HUES64 (cell line): ENCODE results near the gene KLK12.
"Not testable (repeated sequence)": the region's sequence is repeated elsewhere in the genome, so short reads cannot be mapped to it uniquely, and the experiment has no call there.

ENCODE experiments used
- H3K27ac ChIP-seq: 2 replicates; pipeline ENCODE4 v1.7.0; 2013; ENCODE audit warnings: low read depth, low read length, inconsistent platforms
- H3K27me3 ChIP-seq: 2 replicates; pipeline ENCODE4 v1.6.1; 2013; ENCODE audit warnings: mild to moderate bottlenecking, low read length; ENCODE audit not compliant: insufficient read depth
- H3K36me3 ChIP-seq: 2 replicates; pipeline ENCODE4 v1.6.1; 2013; ENCODE audit warnings: mild to moderate bottlenecking, low read length; ENCODE audit not compliant: insufficient read depth
- H3K4me1 ChIP-seq: 2 replicates; pipeline ENCODE4 v1.6.1; 2013; ENCODE audit warnings: mild to moderate bottlenecking, low read length, moderate library complexity; ENCODE audit not compliant: insufficient read depth
- H3K4me3 ChIP-seq: 2 replicates; pipeline ENCODE4 v1.5.1; 2013; ENCODE audit warnings: mild to moderate bottlenecking, low read length, moderate library complexity
- H3K9ac ChIP-seq: 2 replicates; pipeline ENCODE4 v1.6.1; 2013; ENCODE audit warnings: mild to moderate bottlenecking, low read depth, low read length
- H3K9me3 ChIP-seq: 2 replicates; pipeline ENCODE4 v1.6.1; 2013; ENCODE audit warnings: low read depth, low read length; ENCODE audit not compliant: insufficient read depth
- WGBS: fragments of 150-250, 120-280 bp; methylation state at CpG from one replicate; pipeline ENCODE4 v1.1.7; 2013; ENCODE audit warnings: missing lambda C conversion rate; 5-methylcytosine and 5-hydroxymethylcytosine counted together

The KLK12 gene

GRCh38 chr19:51001515-51001914, 33.3 kb downstream of the KLK12 start, which contains the start of gene KLK8:
Gene KLK8, minus strand, starts transcription at chr19:51001604. Its CDS starts 437 bp downstream, at chr19:51001167.
- Histone ChIP-seq H3K36me3 (no peaks in the 10 kb centered on the region), H3K27me3 (peaks cover 3% of the 10 kb centered on the region; the same call in 1 of the 2 replicates), H3K9me3 (no peaks in the 10 kb centered on the region), H3K4me3 (peak within 1 kb of the TSS; percentile 29; the same call in 1 of the 2 replicates), H3K9ac (peak within 1 kb of the TSS; percentile 22; the same call in 1 of the 2 replicates), H3K4me1 (no peaks in the 10 kb centered on the region), H3K27ac (no peak within 1 kb of the TSS)
- WGBS: 58% methylated on average over 6 of the region's 7 CpGs

- H3K9ac ChIP-seq: peak overlapping the region; percentile 22; the same call in 1 of the 2 replicates
- no peaks in the 10 kb centered on the region for H3K9me3 ChIP-seq
- peaks cover 3% of the 10 kb centered on the region; the same call in 1 of the 2 replicates for H3K27me3 ChIP-seq
- H3K4me1 ChIP-seq: no peaks in the 10 kb centered on the region
- peak overlapping the region; percentile 15; the same call in 1 of the 2 replicates for H3K4me3 ChIP-seq
- no peak overlapping the region for H3K27ac ChIP-seq
- no peaks in the 10 kb centered on the region for H3K36me3 ChIP-seq
- 55% methylated on average over 16 of the region's 16 CpGs for WGBS
These were observed 33.8 kb downstream of the KLK12 start for GRCh38 chr19:51000981-51001380.

GRCh38 chr19:51000426-51000825, 34.4 kb downstream of the KLK12 start:
- H3K9ac ChIP-seq: peak overlapping the region; percentile 22; the same call in 1 of the 2 replicates
- H3K4me3 ChIP-seq: peak overlapping the region; percentile 15; the same call in 1 of the 2 replicates
- WGBS: 96% methylated on average over 10 of the region's 10 CpGs
- H3K27me3 ChIP-seq: peaks cover 3% of the 10 kb centered on the region; the same call in 1 of the 2 replicates
- no peaks in the 10 kb centered on the region for H3K36me3 ChIP-seq
- H3K27ac ChIP-seq: no peak overlapping the region
- no peaks in the 10 kb centered on the region for H3K4me1 ChIP-seq
- H3K9me3 ChIP-seq: no peaks in the 10 kb centered on the region

- Histone ChIP-seq H3K9ac (no peak overlapping the region), H3K4me3 (no peak overlapping the region), H3K27me3 (peaks cover 3% of the 10 kb centered on the region; the same call in 1 of the 2 replicates), H3K4me1 (no peaks in the 10 kb centered on the region), H3K9me3 (no peaks in the 10 kb centered on the region), H3K27ac (no peak overlapping the region), H3K36me3 (no peaks in the 10 kb centered on the region)
- 93% methylated on average over 4 of the region's 4 CpGs for WGBS
These were observed 36.1 kb downstream of the KLK12 start for GRCh38 chr19:50998686-50999085.

- WGBS: 80% methylated on average over 4 of the region's 5 CpGs
- H3K27me3 ChIP-seq: peaks cover 3% of the 10 kb centered on the region; the same call in 1 of the 2 replicates
These were observed 36.7 kb downstream of the KLK12 start for GRCh38 chr19:50998061-50998460.

GRCh38 chr19:50994129-50994528, 40.7 kb downstream of the KLK12 start:
- Histone ChIP-seq H3K4me3 (no peak overlapping the region), H3K27me3 (0 out of 2 replicates have a peak, but pooled peaks cover 3% of the 10 kb centered on the region), H3K9ac (no peak overlapping the region), H3K27ac (no peak overlapping the region), H3K36me3 (no peaks in the 10 kb centered on the region), H3K9me3 (no peaks in the 10 kb centered on the region), H3K4me1 (no peaks in the 10 kb centered on the region)
- WGBS: 82% methylated on average over 2 of the region's 2 CpGs

More at GRCh38 chr19:50998061-50998460, 36.7 kb downstream of the KLK12 start:
- Histone ChIP-seq H3K9me3 (no peaks in the 10 kb centered on the region), H3K4me1 (no peaks in the 10 kb centered on the region), H3K27ac (no peak overlapping the region), H3K4me3 (no peak overlapping the region), H3K9ac (no peak overlapping the region), H3K36me3 (no peaks in the 10 kb centered on the region)

GRCh38 chr19:50992666-50993035, 42.2 kb downstream of the KLK12 start:
- H3K27me3 ChIP-seq: peaks cover 4% of the 10 kb centered on the region; the same call in 1 of the 2 replicates
- H3K4me3 ChIP-seq: no peak overlapping the region
- WGBS: 84% methylated on average over 2 of the region's 2 CpGs
- no peak overlapping the region for H3K9ac ChIP-seq
- H3K9me3 ChIP-seq: no peaks in the 10 kb centered on the region
- H3K36me3 ChIP-seq: no peaks in the 10 kb centered on the region
- H3K27ac ChIP-seq: no peak overlapping the region
- no peaks in the 10 kb centered on the region for H3K4me1 ChIP-seq

- H3K9me3 ChIP-seq, H3K4me3 ChIP-seq, H3K9ac ChIP-seq, H3K27ac ChIP-seq, H3K36me3 ChIP-seq, H3K27me3 ChIP-seq, H3K4me1 ChIP-seq: not testable (repeated sequence)
- 93% methylated on average over 13 of the region's 14 CpGs for WGBS
These were observed 50.4 kb downstream of the KLK12 start for GRCh38 chr19:50984416-50984815.

GRCh38 chr19:50983625-50984292, 51.0 kb downstream of the KLK12 start, which contains the start of gene KLK7:
Gene KLK7, minus strand, starts transcription at chr19:50983917. Its CDS starts 1,518 bp downstream, at chr19:50982399.
- Histone ChIP-seq H3K4me3 (peak within 1 kb of the TSS; percentile 37), H3K27me3 (peaks cover 9% of the 10 kb centered on the region), H3K27ac (no peak within 1 kb of the TSS), H3K9me3 (no peaks in the 10 kb centered on the region), H3K9ac (no peak within 1 kb of the TSS), H3K36me3 (no peaks in the 10 kb centered on the region), H3K4me1 (peaks cover 10% of the 10 kb centered on the region)
- WGBS: 69% methylated on average over 28 of the region's 28 CpGs

GRCh38 chr19:50982186-50982585, 52.6 kb downstream of the KLK12 start:
- Histone ChIP-seq H3K27me3 (peaks cover 3% of the 10 kb centered on the region), H3K4me1 (peaks cover 14% of the 10 kb centered on the region), H3K4me3 (no peak overlapping the region), H3K27ac (no peak overlapping the region), H3K9me3 (no peaks in the 10 kb centered on the region), H3K9ac (no peak overlapping the region), H3K36me3 (no peaks in the 10 kb centered on the region)
- WGBS: 88% methylated on average over 4 of the region's 4 CpGs

- Histone ChIP-seq H3K27ac (no peak overlapping the region), H3K9me3 (no peaks in the 10 kb centered on the region), H3K27me3 (peaks cover 2% of the 10 kb centered on the region; the same call in 1 of the 2 replicates), H3K4me1 (peaks cover 14% of the 10 kb centered on the region), H3K4me3 (no peak overlapping the region), H3K36me3 (no peaks in the 10 kb centered on the region), H3K9ac (no peak overlapping the region)
- 78% methylated on average over 11 of the region's 11 CpGs for WGBS
These were observed 53.1 kb downstream of the KLK12 start for GRCh38 chr19:50981587-50982146.
